Right lobe of liver (tissue), 6 donors: ENCODE data around the gene ELN. TPM values are rescaled to one million over a fixed set of nuclear protein-coding genes. Genes with fewer than 3 reads are reported as not detected.

Source experiments
- ATAC-seq, 4 donors: fragments of 200-7000 bp; cut with Tn5 transposase; one replicate each; pipeline ENCODE4 v1.9.1; 2020; ENCODE audit warnings: mild to moderate bottlenecking in 4 of 4, moderate library complexity in 4 of 4
- DNase-seq, 3 donors: peaks; one replicate each; pipeline ENCODE4 v3.0.0-alpha.2; 2020
- H3K27ac ChIP-seq, 3 donors: fragments of 200-600 bp; one replicate each; pipeline ENCODE4 v1.8.0; 2022
- H3K27me3 ChIP-seq, 2 donors: fragments of 200-600 bp; one replicate each; pipeline ENCODE4 v1.8.0; 2022
- H3K36me3 ChIP-seq, 4 donors: fragments of 200-600 bp; sonication (generic) in 1 of 4; one replicate each; pipeline versions ENCODE4 v1.5.1 to v1.8.0; 2017 to 2022; ENCODE audit warnings: control low read depth in 1 of 4
- H3K4me1 ChIP-seq, 4 donors: fragments of 200-600 bp; sonication (generic) in 1 of 4; one replicate each; pipeline versions ENCODE4 v1.5.1 to v1.8.0; 2017 to 2022; ENCODE audit warnings: control low read depth in 1 of 4
- H3K4me3 ChIP-seq, 3 donors: fragments of 200-600 bp; one replicate each; pipeline ENCODE4 v1.8.0; 2022
- H3K9me3 ChIP-seq, 4 donors: fragments of 200-600 bp; sonication (generic) in 1 of 4; one replicate each; pipeline versions ENCODE4 v1.5.1 to v1.8.0; 2017 to 2022; ENCODE audit warnings: control low read depth in 1 of 4
- CTCF ChIP-seq, 4 donors: fragments of 200-600 bp in 3 of 4; fragments of 450-650 bp in 1 of 4; IDR thresholded peaks; one replicate each; pipeline versions ENCODE4 v1.5.1 to v1.8.0; 2016 to 2022; ENCODE audit warnings: antibody characterized with exemption in 4 of 4, mild to moderate bottlenecking in 2 of 4
- POLR2A ChIP-seq: fragments of 450-650 bp; IDR thresholded peaks from one replicate; pipeline ENCODE4 v1.6.1; 2017; ENCODE audit warnings: antibody characterized with exemption, mild to moderate bottlenecking
- WGBS: methylation state at CpG from one replicate; pipeline ENCODE4 v1.1.6; 2018; ENCODE audit warnings: low coverage, low lambda C conversion rate; ENCODE audit not compliant: insufficient coverage; ENCODE audit errors: missing lambda C conversion rate; 5-methylcytosine and 5-hydroxymethylcytosine counted together
- intact Hi-C, 2 donors: fragments of 100-400 bp; cut with DNase I; formaldehyde crosslinking; loops; one replicate each; pipeline versions ENCODE4 v1.11.2 to v1.14.1; 2022
- total RNA-seq, 6 experiments: library from RNA; depleted of rRNA in 2 of 6; stranded (reverse); fragments of >200 nt in 2 of 6; fragmentation: NEBNext Ultra II Directional in 3 of 6; extraction: Animal tissue kit (Norgen Biotek cat#: 25700) in 3 of 6; gene quantifications; one replicate each; pipeline versions ENCODE4 v1.1.0 to v1.2.4, GENCODE V29; 2016 to 2023
- donor health status: DM: no; HTN: yes; CAD: no.
- donor health status: DM: no; HTN: no; CAD: no.
- donor health status: DM: no; HTN: no; CAD: no.
- donor health status: DM: no; HTN: yes; CAD: no.
- donor health status: DM: no; HTN: yes; CAD: no.

The ELN gene
- total RNA-seq, 6 experiments from 2014 or later: 3.0 to 11.7 (median 5.3) TPM

GRCh38 chr7:74087791-74088453 lies 59.9 kb downstream of the ELN start:
- Histone ChIP-seq H3K4me3 (no peak overlapping the region), H3K4me1 (peaks cover 0 to 14% (median 0%) of the 10 kb centered on the region in 4 donors), H3K27me3 (no peaks in the 10 kb centered on the region), H3K9me3 (no peaks in the 10 kb centered on the region), H3K27ac (no peak overlapping the region), H3K36me3 (no peaks in the 10 kb centered on the region)
- DNase-seq (no peak), ATAC-seq (no peak)
- intact Hi-C loops: loop anchor here in 1 of 2 donors (10.0 kb wide), 1 partner anchor 87 kb away; the partner anchor contains the start of gene EIF4H
- WGBS: 94% methylated on average over 6 of the region's 10 CpGs
- TF ChIP-seq POLR2A (no peak), CTCF (IDR thresholded peaks at IDR 0.05) (no peak)

- no peaks in the 10 kb centered on the region for H3K9me3 ChIP-seq
- intact Hi-C loops: no loop called here
- H3K36me3 ChIP-seq: no peaks in the 10 kb centered on the region
- ATAC-seq (peak; percentile 37 to 59 (median 43)), DNase-seq (peak in 2 of 3 donors; percentile 52 to 59)
- peak overlapping the region in 1 of 3 donors; percentile 47 for H3K27ac ChIP-seq
- H3K27me3 ChIP-seq: no peaks in the 10 kb centered on the region
- H3K4me3 ChIP-seq: no peak overlapping the region
- WGBS: 41% methylated on average over 2 of the region's 13 CpGs
- peaks cover 0 to 3% (median 0%) of the 10 kb centered on the region in 4 donors for H3K4me1 ChIP-seq
- TF ChIP-seq POLR2A (no peak), CTCF (IDR thresholded peaks at IDR 0.05) (no peak)
Measured at GRCh38 chr7:74092321-74092963, 64.5 kb downstream of the ELN start.

- no peaks in the 10 kb centered on the region for H3K27me3 ChIP-seq
- DNase-seq (peak in 2 of 3 donors; percentile 52 to 60), ATAC-seq (peak; percentile 32 to 65 (median 56))
- H3K4me3 ChIP-seq: peak overlapping the region in 1 of 3 donors; percentile 45
- no peaks in the 10 kb centered on the region for H3K36me3 ChIP-seq
- TF ChIP-seq CTCF (IDR thresholded peaks at IDR 0.05) (no peak), POLR2A (no peak)
- WGBS: 20% methylated on average over 1 of the region's 12 CpGs
- intact Hi-C loops: no loop called here
- peak overlapping the region in 2 of 3 donors; percentile 47 to 54 for H3K27ac ChIP-seq
- no peaks in the 10 kb centered on the region for H3K9me3 ChIP-seq
- H3K4me1 ChIP-seq: peaks cover 0 to 3% (median 0%) of the 10 kb centered on the region in 4 donors
Measured at GRCh38 chr7:74092964-74093471, 65.0 kb downstream of the ELN start.

GRCh38 chr7:74093671-74094223 lies 65.8 kb downstream of the ELN start:
- peak overlapping the region in 2 of 3 donors; percentile 54 to 59 for H3K27ac ChIP-seq
- intact Hi-C loops: no loop called here
- TF ChIP-seq CTCF (IDR thresholded peaks at IDR 0.05) (no peak), POLR2A (no peak)

More at GRCh38 chr7:74093671-74094223, 65.8 kb downstream of the ELN start:
- Histone ChIP-seq H3K36me3 (no peaks in the 10 kb centered on the region), H3K27me3 (no peaks in the 10 kb centered on the region), H3K9me3 (no peaks in the 10 kb centered on the region), H3K4me3 (peak overlapping the region; percentile 29 to 45 (median 40)), H3K4me1 (peaks cover 0 to 3% (median 0%) of the 10 kb centered on the region in 4 donors)
- DNase-seq: peak in 1 of 3 donors; percentile 65
- 22% methylated on average over 3 of the region's 15 CpGs for WGBS
- peak in 3 of 4 donors; percentile 3 to 8 (median 8) for ATAC-seq
